ENCODE results near the gene ATG16L1.

Gene ATG16L1

DNA sequence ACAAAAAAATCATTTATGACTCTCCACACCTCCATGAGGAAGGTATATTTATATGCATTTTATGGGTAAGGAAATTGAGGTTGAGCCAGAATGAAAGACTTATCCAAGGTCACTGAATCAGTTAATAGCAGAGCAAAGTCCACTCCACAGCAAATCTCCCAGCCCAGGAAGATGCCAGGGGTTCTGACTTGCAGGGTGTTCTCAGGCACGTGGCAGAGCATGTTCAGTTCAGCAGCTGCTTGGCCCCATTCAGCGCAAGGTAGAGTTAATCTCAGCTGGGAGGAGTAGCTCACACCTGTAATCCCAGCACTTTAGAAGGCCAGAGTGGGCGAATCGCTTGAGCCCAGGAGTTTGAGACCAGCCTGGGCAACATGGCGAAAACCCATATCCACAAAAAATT lies 85.1 kb downstream of the ATG16L1 start:
- no peak for DNase-seq

DNA sequence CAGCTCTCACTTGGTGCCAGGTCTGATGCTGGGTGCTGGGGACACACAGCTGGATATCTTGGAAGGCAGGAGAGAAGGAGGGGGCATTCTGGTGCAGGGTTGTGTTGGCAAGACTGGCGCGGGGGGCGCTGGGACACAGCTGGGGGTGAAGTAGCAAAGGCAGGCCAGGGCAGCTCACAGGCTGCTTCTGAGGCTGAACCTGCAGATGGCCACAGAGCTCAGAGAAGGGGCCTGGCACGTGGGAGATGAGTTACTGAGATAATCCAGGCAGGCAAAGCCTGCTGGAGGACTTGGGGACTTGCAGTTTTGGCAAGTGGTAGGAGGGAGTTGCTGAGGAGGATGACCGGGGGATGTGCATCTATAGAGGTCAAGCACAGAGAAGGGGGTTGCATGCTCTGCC lies 86.6 kb downstream of the ATG16L1 start:
- peak; percentile 81 for DNase-seq

DNA sequence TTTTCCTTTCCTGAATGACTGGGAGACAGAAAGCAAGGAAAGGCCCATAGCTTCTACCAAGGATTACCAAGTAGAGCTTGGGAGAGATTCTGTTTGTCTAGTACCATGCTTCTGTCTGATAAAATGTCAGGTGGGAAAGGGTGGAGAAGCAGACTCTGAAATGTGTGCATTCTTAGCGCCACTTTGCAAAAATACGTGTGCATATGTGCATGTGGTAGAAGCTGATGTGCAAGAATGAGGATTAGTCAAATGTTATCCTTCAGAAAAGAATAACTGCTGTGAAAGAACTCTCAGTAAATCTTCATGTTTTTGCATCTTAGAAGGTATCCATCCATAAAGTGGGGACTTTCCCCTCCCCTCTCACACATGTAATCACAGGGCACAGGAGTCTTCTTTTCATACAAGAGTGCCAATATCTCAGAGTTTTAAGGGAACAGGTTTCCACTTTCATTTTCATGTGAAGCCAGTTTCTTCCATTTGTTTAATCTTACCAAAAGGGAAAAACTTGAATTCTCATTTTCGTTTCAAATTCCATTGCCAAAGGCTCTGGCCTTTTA lies 87.4 kb downstream of the ATG16L1 start:
- no peak for DNase-seq

DNA sequence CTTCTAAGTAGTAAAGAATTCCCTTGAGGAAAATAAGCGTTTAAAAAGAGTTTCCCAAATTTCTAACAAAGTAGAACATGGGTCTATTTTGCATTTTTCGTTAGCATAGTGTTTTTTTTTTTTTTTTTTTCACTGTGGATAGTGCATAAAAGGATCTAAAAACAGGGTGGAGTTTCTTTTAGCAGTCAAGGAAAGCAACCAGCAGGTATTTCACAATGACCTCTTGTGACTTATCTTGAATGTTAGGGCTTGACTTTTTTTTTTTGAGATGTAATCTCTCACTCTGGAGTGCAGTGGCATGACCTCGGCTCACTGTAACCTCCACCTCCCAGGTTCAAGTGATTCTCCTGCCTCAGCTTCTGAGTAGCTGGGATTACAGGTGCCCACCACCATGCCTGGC lies 88.0 kb downstream of the ATG16L1 start:
- no peak for DNase-seq

DNA sequence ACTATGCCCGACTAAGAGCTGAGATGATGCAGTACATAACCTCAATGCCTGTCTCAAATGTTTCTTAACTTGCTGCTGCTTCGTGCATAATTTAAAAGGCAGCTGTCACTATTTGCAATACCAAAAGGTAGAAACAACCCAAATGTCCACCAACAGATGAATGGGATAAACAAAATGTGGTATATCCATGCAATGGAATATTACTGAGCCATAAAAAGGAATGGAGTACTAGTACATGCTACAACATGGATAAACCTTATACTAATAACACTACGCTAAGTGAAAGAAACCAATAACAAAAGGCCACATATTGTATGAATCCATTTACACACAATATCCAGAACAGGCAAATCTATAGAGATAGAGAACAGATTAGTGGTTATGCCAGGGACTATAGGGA lies 89.8 kb downstream of the ATG16L1 start:
- DNase-seq = no peak

DNA sequence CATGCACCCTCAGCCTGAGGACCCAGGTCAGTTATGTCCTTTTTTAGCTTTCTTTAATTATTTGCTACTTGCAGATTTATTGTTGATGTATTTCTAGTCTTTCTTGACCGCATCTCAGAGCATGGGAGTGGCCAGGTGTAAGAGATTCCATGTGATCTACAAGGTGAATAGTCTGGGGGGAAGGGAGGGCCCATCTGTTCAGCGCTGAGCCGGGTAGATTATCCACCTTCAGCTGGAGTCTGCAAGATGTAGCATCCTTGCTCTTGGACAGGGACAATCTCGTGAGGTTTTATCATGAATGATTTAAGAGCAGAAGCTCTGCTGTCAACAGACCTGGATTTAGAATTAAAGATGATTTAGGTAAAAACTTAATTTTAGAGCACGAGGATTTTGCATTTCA lies 90.8 kb downstream of the ATG16L1 start:
- DNase-seq = peak; percentile 96

DNA sequence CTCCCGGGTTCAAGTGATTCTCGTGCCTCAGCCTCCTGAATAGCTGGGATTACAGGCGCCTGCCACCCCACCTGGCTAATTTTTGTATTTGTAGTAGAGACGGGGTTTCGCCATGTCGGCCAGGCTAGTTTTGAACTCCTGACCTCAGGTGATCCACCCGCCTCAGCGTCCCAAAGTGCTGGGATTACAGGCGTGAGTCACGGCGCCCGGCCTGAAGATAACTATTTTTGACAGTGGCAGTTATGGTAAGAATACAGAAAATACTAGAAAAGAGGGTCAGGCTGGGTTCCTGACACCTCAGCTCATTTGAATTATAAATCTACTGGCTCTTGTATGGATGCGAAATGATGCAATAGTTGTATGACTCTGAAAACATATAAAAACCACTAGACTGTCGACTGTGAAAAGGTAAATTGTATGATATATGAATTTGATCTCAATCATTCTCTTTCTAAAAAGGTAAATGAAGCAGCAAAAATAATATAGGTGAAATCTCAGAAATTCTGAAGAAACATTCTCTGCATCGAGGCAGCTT lies 91.8 kb downstream of the ATG16L1 start:
- DNase-seq = no peak

Data from NCI-H82 (cell line).